A549 (cell line): ENCODE data around the gene MANF.

Experiments used
- CHD4 ChIP-seq: fragments of 200-600 bp; sonication (generic); IDR thresholded peaks from 2 replicates; pipeline ENCODE4 v1.6.1; 2016; ENCODE audit warnings: antibody characterized with exemption, mild to moderate bottlenecking, borderline replicate concordance
- EP300 ChIP-seq, 2 experiments: fragments of >200 bp; sonication (Bioruptor Twin); formaldehyde crosslinking; IDR thresholded peaks; 2 replicates in 1 of 2; 3 replicates in 1 of 2; pipeline ENCODE4 v1.6.1; 2016 to 2017
- HDAC2 ChIP-seq: fragments of 200-600 bp; sonication (generic); IDR thresholded peaks from 2 replicates; pipeline ENCODE4 v1.6.1; 2016
- NR3C1 ChIP-seq: fragments of >200 bp; sonication (Bioruptor Twin); formaldehyde crosslinking; IDR thresholded peaks from 3 replicates; pipeline ENCODE4 v1.6.1; 2017
- POLR2A ChIP-seq: IDR thresholded peaks from 2 replicates; pipeline ENCODE4 v1.6.1; 2012; ENCODE audit warnings: mild to moderate bottlenecking, low read length
- SMC3 ChIP-seq: fragments of >200 bp; sonication (Bioruptor Twin); formaldehyde crosslinking; IDR thresholded peaks from 3 replicates; pipeline ENCODE4 v1.6.1; 2018; ENCODE audit warnings: inconsistent platforms
- ZSCAN20 ChIP-seq: fragments of 250-450 bp; sonication (Bioruptor Pico); IDR thresholded peaks from 2 replicates; pipeline ENCODE4 v1.8.0; 2022; ENCODE audit warnings: mild to moderate bottlenecking, moderate library complexity
- TF ChIP-seq, protein P1 (sequence below): fragments of >200 bp; sonication (Bioruptor Twin); formaldehyde crosslinking; IDR thresholded peaks from 3 replicates; pipeline ENCODE4 v1.5.1; 2016
- TF ChIP-seq, protein P2 (sequence below): fragments of >200 bp; sonication (Bioruptor Twin); formaldehyde crosslinking; IDR thresholded peaks from 2 replicates; pipeline ENCODE4 v1.6.1; 2016
- TF ChIP-seq, protein P3 (sequence below): fragments of 450-650 bp; IDR thresholded peaks from 2 replicates; pipeline ENCODE4 v1.6.1; 2014; ENCODE audit warnings: antibody characterized with exemption
- TF ChIP-seq, protein P4 (sequence below): IDR thresholded peaks from 2 replicates; pipeline ENCODE4 v1.6.1; 2012
- TF ChIP-seq, protein P5 (sequence below): IDR thresholded peaks from 2 replicates; pipeline ENCODE4 v1.6.1; 2012

DNA sequence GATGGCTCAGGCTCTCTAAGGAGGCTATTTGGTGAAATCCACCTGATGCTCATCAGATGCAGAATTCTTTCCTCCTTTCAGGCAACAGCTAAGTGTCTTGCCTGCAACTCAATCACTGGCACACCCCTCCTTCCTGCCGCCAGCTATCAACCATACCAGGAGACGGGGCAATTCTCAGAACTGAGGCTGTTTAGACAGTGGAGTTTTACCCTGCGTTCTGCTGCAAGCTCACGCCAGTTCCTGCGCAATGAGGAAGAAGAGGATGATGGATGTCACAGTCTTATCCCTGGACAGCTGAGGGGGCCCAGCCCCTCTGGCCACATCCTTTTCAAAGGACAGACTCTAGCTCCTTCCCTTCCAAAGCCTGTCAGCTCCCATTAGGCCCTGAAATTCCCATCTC is 7.0 kb upstream of the MANF start:
- TF ChIP-seq, protein P1, sequence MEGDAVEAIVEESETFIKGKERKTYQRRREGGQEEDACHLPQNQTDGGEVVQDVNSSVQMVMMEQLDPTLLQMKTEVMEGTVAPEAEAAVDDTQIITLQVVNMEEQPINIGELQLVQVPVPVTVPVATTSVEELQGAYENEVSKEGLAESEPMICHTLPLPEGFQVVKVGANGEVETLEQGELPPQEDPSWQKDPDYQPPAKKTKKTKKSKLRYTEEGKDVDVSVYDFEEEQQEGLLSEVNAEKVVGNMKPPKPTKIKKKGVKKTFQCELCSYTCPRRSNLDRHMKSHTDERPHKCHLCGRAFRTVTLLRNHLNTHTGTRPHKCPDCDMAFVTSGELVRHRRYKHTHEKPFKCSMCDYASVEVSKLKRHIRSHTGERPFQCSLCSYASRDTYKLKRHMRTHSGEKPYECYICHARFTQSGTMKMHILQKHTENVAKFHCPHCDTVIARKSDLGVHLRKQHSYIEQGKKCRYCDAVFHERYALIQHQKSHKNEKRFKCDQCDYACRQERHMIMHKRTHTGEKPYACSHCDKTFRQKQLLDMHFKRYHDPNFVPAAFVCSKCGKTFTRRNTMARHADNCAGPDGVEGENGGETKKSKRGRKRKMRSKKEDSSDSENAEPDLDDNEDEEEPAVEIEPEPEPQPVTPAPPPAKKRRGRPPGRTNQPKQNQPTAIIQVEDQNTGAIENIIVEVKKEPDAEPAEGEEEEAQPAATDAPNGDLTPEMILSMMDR = no peak
- TF ChIP-seq, protein P2, sequence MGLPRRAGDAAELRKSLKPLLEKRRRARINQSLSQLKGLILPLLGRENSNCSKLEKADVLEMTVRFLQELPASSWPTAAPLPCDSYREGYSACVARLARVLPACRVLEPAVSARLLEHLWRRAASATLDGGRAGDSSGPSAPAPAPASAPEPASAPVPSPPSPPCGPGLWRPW = no peak
- TF ChIP-seq ZSCAN20 (CRISPR knock-in tag) (no peak), SMC3 (no peak), EP300 (IDR thresholded peaks at IDR 0.05) (no peak), HDAC2 (no peak), CHD4 (no peak), POLR2A (no peak), NR3C1 (no peak)
- TF ChIP-seq, protein P3, sequence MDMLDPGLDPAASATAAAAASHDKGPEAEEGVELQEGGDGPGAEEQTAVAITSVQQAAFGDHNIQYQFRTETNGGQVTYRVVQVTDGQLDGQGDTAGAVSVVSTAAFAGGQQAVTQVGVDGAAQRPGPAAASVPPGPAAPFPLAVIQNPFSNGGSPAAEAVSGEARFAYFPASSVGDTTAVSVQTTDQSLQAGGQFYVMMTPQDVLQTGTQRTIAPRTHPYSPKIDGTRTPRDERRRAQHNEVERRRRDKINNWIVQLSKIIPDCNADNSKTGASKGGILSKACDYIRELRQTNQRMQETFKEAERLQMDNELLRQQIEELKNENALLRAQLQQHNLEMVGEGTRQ = no peak
- TF ChIP-seq, protein P4, sequence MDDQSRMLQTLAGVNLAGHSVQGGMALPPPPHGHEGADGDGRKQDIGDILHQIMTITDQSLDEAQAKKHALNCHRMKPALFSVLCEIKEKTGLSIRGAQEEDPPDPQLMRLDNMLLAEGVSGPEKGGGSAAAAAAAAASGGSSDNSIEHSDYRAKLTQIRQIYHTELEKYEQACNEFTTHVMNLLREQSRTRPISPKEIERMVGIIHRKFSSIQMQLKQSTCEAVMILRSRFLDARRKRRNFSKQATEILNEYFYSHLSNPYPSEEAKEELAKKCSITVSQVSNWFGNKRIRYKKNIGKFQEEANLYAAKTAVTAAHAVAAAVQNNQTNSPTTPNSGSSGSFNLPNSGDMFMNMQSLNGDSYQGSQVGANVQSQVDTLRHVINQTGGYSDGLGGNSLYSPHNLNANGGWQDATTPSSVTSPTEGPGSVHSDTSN = no peak
- TF ChIP-seq, protein P5, sequence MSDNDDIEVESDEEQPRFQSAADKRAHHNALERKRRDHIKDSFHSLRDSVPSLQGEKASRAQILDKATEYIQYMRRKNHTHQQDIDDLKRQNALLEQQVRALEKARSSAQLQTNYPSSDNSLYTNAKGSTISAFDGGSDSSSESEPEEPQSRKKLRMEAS = no peak
